Activated T-cell treated with anti-CD3 and anti-CD28 coated beads, Interleukin-2, amount 50 U/mL, for 24 hours (primary cell): Measurements from ENCODE around the gene XRRA1.

ENCODE experiments used
- DNase-seq: peaks from one replicate; pipeline ENCODE4 v3.0.0-alpha.2; 2020
- H3K27ac Mint-ChIP-seq: 2 replicates; pipeline ENCODE4 v1.8.0; 2020; ENCODE audit warnings: mild to moderate bottlenecking, mixed read lengths
- H3K27me3 Mint-ChIP-seq: 2 replicates; pipeline ENCODE4 v1.8.0; 2020; ENCODE audit warnings: mixed read lengths
- H3K36me3 Mint-ChIP-seq: 2 replicates; pipeline ENCODE4 v1.8.0; 2020; ENCODE audit warnings: low read depth, mixed read lengths
- H3K4me1 Mint-ChIP-seq: 2 replicates; pipeline ENCODE4 v1.8.0; 2020; ENCODE audit warnings: low read depth, mixed read lengths
- H3K4me3 Mint-ChIP-seq: 2 replicates; pipeline ENCODE4 v1.8.0; 2020; ENCODE audit warnings: mild to moderate bottlenecking, moderate library complexity, mixed read lengths
- H3K9me3 Mint-ChIP-seq: 2 replicates; pipeline ENCODE4 v1.8.0; 2020; ENCODE audit warnings: mixed read lengths

Gene XRRA1

DNA sequence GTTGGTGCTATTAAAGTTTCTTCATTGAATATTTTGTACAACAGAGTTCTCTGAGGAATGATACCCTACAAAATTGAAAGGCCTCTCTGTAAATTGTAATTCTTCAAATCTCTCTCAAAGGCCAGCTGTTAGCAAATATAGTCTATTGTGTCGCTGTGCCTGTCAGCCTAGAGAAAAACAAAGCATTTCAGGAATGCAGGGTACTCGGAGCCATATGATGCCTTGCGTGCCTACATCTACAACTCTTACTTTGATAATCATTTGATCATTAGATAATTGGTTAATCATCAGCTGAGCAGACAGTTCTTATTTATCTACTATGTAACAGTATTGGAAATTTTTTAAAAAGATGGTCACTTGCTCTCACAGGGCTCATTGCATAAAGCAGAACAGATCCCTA, 132.9 kb downstream of the XRRA1 start:
- H3K9me3 Mint-ChIP-seq: no peaks in the 10 kb centered on the region
- peaks cover 78% of the 10 kb centered on the region for H3K36me3 Mint-ChIP-seq
- DNase-seq: no peak
- H3K4me3 Mint-ChIP-seq: no peak overlapping the region
- H3K27ac Mint-ChIP-seq: no peak overlapping the region
- H3K27me3 Mint-ChIP-seq: no peaks in the 10 kb centered on the region
- H3K4me1 Mint-ChIP-seq: peaks cover 36% of the 10 kb centered on the region

DNA sequence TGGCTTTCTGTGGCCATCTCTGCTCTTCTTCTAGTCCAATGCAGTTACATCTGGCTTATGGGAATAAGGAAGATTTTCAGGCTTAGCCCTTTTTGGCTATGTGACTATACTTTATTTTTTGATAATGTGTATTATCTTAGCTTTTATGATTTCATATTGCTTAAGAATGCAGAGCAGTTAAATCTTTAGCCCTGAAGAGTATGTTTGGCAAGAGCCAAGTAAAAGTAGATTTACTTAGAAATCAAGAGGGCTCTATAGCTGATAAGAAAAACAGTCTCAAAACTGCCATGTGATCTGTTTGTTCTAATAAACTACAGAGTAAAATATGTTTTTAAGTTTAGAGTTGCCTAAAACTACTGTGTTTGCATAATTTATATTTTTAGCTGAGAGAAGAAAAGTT, 139.1 kb downstream of the XRRA1 start:
- no peak overlapping the region for H3K27ac Mint-ChIP-seq
- no peak for DNase-seq
- H3K27me3 Mint-ChIP-seq: no peaks in the 10 kb centered on the region
- no peaks in the 10 kb centered on the region for H3K9me3 Mint-ChIP-seq
- no peak overlapping the region for H3K4me3 Mint-ChIP-seq
- peaks cover 46% of the 10 kb centered on the region for H3K36me3 Mint-ChIP-seq
- H3K4me1 Mint-ChIP-seq: peaks cover 19% of the 10 kb centered on the region

DNA sequence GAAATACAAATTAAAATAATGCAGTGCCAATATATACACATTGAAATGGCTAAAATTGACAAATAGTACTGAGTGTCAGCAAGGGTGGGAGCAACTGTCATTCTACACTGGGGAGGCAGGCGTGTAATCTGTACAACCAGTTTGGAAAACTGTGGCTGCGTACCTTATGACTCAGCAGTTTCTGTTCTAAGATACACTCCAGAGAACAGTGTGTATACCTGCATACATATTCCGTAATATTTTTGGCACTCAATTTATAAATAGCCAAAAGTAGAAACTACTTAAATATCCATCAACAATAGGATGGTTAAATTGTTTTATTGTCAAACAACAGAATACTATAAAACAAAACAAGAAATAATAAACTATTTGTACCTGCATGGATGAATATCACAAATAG, 142.6 kb downstream of the XRRA1 start:
- H3K4me3 Mint-ChIP-seq: no peak overlapping the region
- H3K4me1 Mint-ChIP-seq: peaks cover 28% of the 10 kb centered on the region
- no peak for DNase-seq
- no peaks in the 10 kb centered on the region for H3K9me3 Mint-ChIP-seq
- no peak overlapping the region for H3K27ac Mint-ChIP-seq
- H3K27me3 Mint-ChIP-seq: no peaks in the 10 kb centered on the region
- peaks cover 42% of the 10 kb centered on the region for H3K36me3 Mint-ChIP-seq

DNA sequence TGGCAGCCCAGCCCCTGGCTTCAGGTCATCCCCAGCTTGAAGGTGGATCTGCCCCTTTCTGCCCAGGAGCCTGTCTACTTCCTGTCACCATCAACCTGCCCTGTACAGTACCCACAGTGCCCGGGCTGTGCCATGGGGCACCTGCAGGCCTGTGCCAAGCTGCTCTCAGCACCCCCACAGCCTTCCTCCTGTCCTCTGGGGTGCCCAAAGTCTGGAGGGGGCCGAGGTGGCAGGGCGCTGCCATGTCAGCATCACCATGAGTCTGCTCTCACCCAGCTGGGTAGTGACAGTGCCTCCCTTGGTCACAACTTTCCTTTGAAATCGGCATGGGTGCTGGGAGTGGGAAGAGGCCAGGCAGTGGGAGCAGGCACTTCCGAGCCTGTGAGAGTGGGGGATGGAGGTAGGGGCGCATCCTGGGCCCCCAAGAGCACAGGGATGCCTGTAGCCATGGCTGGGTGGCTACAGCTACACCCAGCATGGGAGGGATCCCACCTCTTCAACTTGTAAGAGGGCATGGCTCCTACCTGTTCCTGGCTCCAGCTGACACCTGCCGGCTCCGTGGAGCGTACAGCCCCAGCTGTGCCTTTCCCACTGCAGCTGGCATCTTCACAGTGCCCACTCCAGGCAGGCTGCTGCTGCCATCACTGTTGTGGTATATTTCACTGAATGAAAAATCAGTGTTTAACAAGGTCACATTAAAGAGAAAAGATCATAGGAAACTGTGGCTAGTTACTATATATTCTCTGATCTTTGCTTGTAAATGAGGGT, 157.4 kb downstream of the XRRA1 start:
- no peaks in the 10 kb centered on the region for H3K4me1 Mint-ChIP-seq
- no peak for DNase-seq
- H3K9me3 Mint-ChIP-seq: peaks cover 2% of the 10 kb centered on the region
- H3K27ac Mint-ChIP-seq: no peak overlapping the region
- no peaks in the 10 kb centered on the region for H3K27me3 Mint-ChIP-seq
- peaks cover 77% of the 10 kb centered on the region for H3K36me3 Mint-ChIP-seq
- H3K4me3 Mint-ChIP-seq: no peak overlapping the region
